Activated CD8-positive, alpha-beta T cell treated with anti-CD3 and anti-CD28 coated beads, Interleukin-2, amount 10 ng/mL, durations not matched to agents 7 days and 5 days (primary cell): ENCODE measurements around the gene FYCO1. TPM values are rescaled to one million over a fixed set of nuclear protein-coding genes. Genes with fewer than 3 reads are reported as not detected.
"Not testable (repeated sequence)": the region's sequence is repeated elsewhere in the genome, so short reads cannot be mapped to it uniquely, and the experiment has no call there.

ENCODE experiments used
- ATAC-seq: fragments of 150-1000 bp; cut with Tn5 transposase; one replicate; pipeline ENCODE4 v1.10.0; 2021; ENCODE audit warnings: moderate library complexity
- CTCF ChIA-PET: fragments of 350-600 bp; sonication (Branson Sonifier 250); formaldehyde crosslinking; loops from one replicate; lab custom pipeline; 2021; ENCODE audit warnings: antibody characterized with exemption; lab: Charles Lee
- POLR2A ChIA-PET: fragments of 350-600 bp; sonication (Branson Sonifier 250); formaldehyde crosslinking; loops from one replicate; lab custom pipeline; 2021; ENCODE audit warnings: antibody characterized with exemption; lab: Charles Lee
- DNase-seq: peaks from one replicate; pipeline ENCODE4 v3.0.0-alpha.2; 2020
- H3K27ac Mint-ChIP-seq: one replicate; pipeline ENCODE4 v1.8.0; 2021; ENCODE audit warnings: mild to moderate bottlenecking, mixed read lengths
- H3K27me3 Mint-ChIP-seq: one replicate; pipeline ENCODE4 v1.8.0; 2021; ENCODE audit warnings: low read depth, mixed read lengths
- H3K36me3 Mint-ChIP-seq: one replicate; pipeline ENCODE4 v1.8.0; 2021; ENCODE audit warnings: low read depth, mixed read lengths
- H3K4me1 Mint-ChIP-seq: one replicate; pipeline ENCODE4 v1.8.0; 2021; ENCODE audit warnings: low read depth, mixed read lengths
- H3K4me3 Mint-ChIP-seq: one replicate; pipeline ENCODE4 v1.8.0; 2021; ENCODE audit warnings: mild to moderate bottlenecking, mixed read lengths
- H3K9me3 Mint-ChIP-seq: one replicate; pipeline ENCODE4 v1.8.0; 2022; ENCODE audit warnings: mixed read lengths; ENCODE audit not compliant: insufficient read depth
- total RNA-seq, 2 experiments: library from RNA; stranded (reverse); gene quantifications; one replicate each; pipeline ENCODE4 v1.2.3, GENCODE V29; 2021

The FYCO1 gene
- total RNA-seq: 10 to 100 TPM; 16.6 to 19.5 TPM

DNA sequence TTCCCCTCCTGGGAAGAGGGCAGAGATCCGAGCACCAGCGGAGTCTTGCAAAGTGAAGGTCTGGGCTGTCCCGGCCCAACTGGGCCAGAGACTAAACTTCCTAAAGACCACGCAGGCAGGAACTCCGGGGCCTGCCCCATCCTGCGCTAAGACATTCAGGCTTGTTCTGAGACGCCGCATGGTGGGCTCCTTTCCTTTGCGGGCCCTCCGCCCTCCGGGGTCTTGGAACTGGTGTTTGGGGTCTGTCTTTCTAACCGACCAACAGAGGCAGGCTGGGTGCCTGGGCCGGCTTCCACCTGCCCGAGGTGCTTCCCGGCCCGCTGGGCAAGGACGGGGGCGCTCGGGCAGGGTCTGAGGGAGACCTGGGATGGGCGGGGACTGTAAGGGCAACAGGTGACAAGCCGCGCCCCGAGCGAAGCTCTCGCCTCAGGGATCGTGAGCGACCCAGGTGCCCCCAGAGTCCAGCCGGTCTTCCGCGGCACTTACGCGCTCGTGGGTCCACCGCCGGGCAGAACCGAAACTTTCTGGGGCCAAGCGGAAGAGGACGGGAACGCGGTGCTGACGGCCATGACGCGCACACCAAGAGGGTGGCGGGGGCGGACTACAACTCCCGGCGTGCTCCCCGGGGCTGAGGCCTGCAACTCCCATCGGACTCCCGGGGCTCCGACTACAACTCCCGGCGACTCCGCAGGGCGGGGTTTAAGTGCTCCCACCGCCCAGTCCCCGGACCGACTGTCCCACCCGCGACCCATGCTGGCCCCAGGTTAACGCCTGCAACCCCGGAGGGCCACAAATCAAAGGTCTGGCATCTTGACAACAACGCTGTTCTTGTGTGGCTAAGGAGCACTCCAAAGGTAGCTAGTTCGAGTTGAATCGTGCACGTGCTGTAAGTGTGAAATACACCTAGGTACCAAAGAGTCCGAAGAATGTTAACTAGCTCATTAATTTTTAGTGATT, at the start of gene FYCO1:
TSS of gene FYCO1 (minus strand) at position 589 of the 957 bp plus-strand sequence. CDS start 10,914 bp downstream, outside the sequence.
- DNase-seq (peak; percentile 94), ATAC-seq (peak; percentile 83)
- H3K27me3 Mint-ChIP-seq: peaks cover 4% of the 10 kb centered on the region
- H3K27ac Mint-ChIP-seq: peak within 1 kb of the TSS; percentile 92
- H3K4me3 Mint-ChIP-seq: peak within 1 kb of the TSS; percentile 87
- CTCF ChIA-PET: interaction anchor here (0.6 to 5.2 kb wide), 9 partner anchors 14 to 86 kb away, joined by 3 to 29 read pairs (median 18); no protein-coding TSS in a partner anchor
- peaks cover 29% of the 10 kb centered on the region for H3K36me3 Mint-ChIP-seq
- peaks cover 62% of the 10 kb centered on the region for H3K4me1 Mint-ChIP-seq
- H3K9me3 Mint-ChIP-seq: peaks cover 3% of the 10 kb centered on the region
- POLR2A ChIA-PET: interaction anchor here (0.6 to 3.7 kb wide), 11 partner anchors 11 to 305 kb away, joined by 3 to 31 read pairs (median 5); partner anchors contain the start of gene CXCR6

- ChIA-PET CTCF (no interaction called here), POLR2A (no interaction called here)
Measured at GRCh38 chr3:46038916-46039315, 43.3 kb upstream of the FYCO1 start.

GRCh38 chr3:46038071-46038470, 42.4 kb upstream of the FYCO1 start:
- H3K27ac Mint-ChIP-seq, ATAC-seq, H3K4me1 Mint-ChIP-seq, CTCF ChIA-PET, H3K4me3 Mint-ChIP-seq, POLR2A ChIA-PET, DNase-seq: not testable (repeated sequence)
- peaks cover 15% of the 10 kb centered on the region for H3K9me3 Mint-ChIP-seq
- peaks cover 15% of the 10 kb centered on the region for H3K36me3 Mint-ChIP-seq
- H3K27me3 Mint-ChIP-seq: peaks cover 21% of the 10 kb centered on the region

More at GRCh38 chr3:46038916-46039315, 43.3 kb upstream of the FYCO1 start:
- Mint-ChIP-seq H3K9me3 (peaks cover 11% of the 10 kb centered on the region), H3K36me3 (peaks cover 15% of the 10 kb centered on the region), H3K4me1 (no peaks in the 10 kb centered on the region), H3K27ac (no peak overlapping the region), H3K27me3 (peaks cover 17% of the 10 kb centered on the region), H3K4me3 (no peak overlapping the region)
- ATAC-seq: no peak
- DNase-seq: no peak

GRCh38 chr3:46036191-46036590, 40.6 kb upstream of the FYCO1 start:
- peaks cover 8% of the 10 kb centered on the region for H3K9me3 Mint-ChIP-seq

DNA sequence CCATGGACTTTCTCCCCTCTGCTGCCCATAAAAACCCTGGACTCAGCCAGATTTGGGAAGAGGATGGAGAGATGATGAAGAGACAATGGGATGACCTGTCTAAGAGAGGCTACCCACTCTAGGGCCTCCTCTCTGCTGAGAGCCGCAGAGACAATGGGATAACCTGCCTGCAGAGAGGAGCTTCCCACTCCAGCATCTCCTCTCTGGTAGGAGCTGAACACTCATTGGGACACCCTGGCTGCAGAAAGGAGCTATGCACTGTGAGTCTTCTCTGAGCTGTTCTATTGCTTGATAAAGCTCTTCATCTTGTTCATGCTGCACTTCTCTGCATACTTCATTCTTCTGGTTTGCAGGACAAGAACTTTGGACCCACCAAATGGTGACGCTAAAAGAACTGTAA, 36.1 kb upstream of the FYCO1 start:
- POLR2A ChIA-PET: no interaction called here
- CTCF ChIA-PET: no interaction called here

More at GRCh38 chr3:46036191-46036590, 40.6 kb upstream of the FYCO1 start:
- Mint-ChIP-seq H3K27me3 (peaks cover 13% of the 10 kb centered on the region), H3K36me3 (peaks cover 2% of the 10 kb centered on the region), H3K4me3 (no peak overlapping the region), H3K27ac (no peak overlapping the region), H3K4me1 (no peaks in the 10 kb centered on the region)
- no peak for ATAC-seq
- POLR2A ChIA-PET: no interaction called here
- CTCF ChIA-PET: no interaction called here
- DNase-seq: no peak

DNA sequence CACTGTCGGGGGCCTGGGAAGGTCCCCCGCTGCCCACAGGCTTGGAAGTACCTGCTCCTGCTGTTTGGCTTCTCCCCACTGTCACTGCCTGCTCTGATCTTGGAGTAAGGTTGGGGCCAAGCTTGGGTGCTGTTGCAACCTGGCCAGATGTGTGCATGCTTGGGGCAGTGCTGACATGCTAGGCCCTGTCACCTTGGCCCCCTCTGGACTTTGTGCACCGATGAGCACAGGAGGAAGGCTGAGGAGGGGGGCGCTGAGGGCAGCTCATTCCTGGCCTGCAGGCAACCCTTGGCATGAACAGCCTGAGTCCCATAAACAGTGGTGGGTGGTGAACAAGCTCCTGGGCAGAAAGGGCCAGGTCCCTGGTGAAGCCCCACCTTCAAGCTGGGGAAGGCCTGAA, 35.6 kb upstream of the FYCO1 start:
- DNase-seq (no peak), ATAC-seq (no peak)
- POLR2A ChIA-PET: no interaction called here
- Mint-ChIP-seq H3K4me1 (no peaks in the 10 kb centered on the region), H3K27me3 (peaks cover 8% of the 10 kb centered on the region), H3K27ac (no peak overlapping the region), H3K36me3 (peaks cover 10% of the 10 kb centered on the region), H3K4me3 (no peak overlapping the region), H3K9me3 (peaks cover 44% of the 10 kb centered on the region)
- CTCF ChIA-PET: no interaction called here

More for the DNA sequence above, 36.1 kb upstream of the FYCO1 start:
- Mint-ChIP-seq H3K36me3 (peaks cover 10% of the 10 kb centered on the region), H3K4me3 (no peak overlapping the region), H3K27me3 (peaks cover 8% of the 10 kb centered on the region), H3K27ac (no peak overlapping the region), H3K9me3 (peaks cover 43% of the 10 kb centered on the region), H3K4me1 (no peaks in the 10 kb centered on the region)
- no peak for DNase-seq
- ATAC-seq: no peak

DNA sequence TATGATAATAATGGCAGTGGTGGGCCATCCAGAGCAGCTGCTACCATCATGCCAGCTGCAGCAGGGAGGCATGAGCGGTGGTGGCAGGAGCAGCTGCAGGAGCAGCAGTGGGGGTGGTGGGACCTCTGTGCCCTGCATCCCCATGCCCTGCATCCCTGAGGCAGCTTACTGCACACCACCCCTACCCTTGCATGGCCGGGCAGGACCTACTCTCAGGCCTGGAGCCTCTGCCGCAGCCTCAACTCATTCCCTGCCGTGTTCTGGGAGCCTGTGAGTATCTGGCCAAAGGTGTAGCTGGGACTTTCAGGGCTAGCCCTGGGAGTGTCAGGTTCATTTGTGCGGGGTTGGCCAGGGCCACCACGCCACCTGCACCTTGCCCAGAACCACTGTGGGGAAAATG, 35.0 kb upstream of the FYCO1 start:
- Mint-ChIP-seq H3K9me3 (peaks cover 50% of the 10 kb centered on the region), H3K4me3 (no peak overlapping the region), H3K36me3 (peaks cover 10% of the 10 kb centered on the region), H3K4me1 (no peaks in the 10 kb centered on the region), H3K27me3 (peaks cover 6% of the 10 kb centered on the region), H3K27ac (no peak overlapping the region)
- no peak for ATAC-seq
- POLR2A ChIA-PET: no interaction called here
- CTCF ChIA-PET: interaction anchor here (0.6 kb wide), 1 partner anchor 53 kb away, joined by 3 read pairs; no protein-coding TSS in a partner anchor
- DNase-seq: no peak

DNA sequence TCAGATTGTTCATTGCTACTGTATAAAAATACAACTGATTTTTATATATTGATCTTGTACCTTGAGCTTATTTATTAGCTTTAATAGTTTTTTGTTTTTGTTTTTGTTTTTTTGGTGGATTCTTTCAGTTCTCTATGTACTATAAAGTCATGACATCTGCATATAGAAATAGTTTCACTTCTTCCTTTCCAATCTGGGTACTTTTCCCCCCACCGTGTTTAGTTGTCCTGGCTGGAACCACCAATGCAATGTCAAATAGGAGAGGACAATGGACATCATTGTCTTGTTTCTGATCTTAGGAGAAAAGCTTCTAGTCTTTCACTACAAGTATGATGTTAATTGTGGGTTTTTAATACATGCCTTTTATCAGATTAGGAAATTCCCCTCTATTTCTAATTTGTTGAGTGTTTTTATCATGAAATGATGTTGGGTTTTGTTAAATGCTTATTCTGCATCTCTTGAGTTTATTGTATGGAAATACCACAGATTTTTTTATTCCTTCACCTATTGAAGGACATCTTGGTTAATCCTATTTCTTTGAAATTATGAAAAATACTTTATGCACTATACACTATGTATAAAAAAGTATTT, 34.4 kb upstream of the FYCO1 start:
- ChIA-PET POLR2A (no interaction called here), CTCF (interaction anchor here (0.6 kb wide), 1 partner anchor 54 kb away, joined by 3 read pairs; no protein-coding TSS in a partner anchor)
- Mint-ChIP-seq H3K4me3 (no peak overlapping the region), H3K36me3 (peaks cover 10% of the 10 kb centered on the region), H3K9me3 (peaks cover 52% of the 10 kb centered on the region), H3K4me1 (no peaks in the 10 kb centered on the region), H3K27me3 (peaks cover 6% of the 10 kb centered on the region), H3K27ac (no peak overlapping the region)
- ATAC-seq (no peak), DNase-seq (no peak)

DNA sequence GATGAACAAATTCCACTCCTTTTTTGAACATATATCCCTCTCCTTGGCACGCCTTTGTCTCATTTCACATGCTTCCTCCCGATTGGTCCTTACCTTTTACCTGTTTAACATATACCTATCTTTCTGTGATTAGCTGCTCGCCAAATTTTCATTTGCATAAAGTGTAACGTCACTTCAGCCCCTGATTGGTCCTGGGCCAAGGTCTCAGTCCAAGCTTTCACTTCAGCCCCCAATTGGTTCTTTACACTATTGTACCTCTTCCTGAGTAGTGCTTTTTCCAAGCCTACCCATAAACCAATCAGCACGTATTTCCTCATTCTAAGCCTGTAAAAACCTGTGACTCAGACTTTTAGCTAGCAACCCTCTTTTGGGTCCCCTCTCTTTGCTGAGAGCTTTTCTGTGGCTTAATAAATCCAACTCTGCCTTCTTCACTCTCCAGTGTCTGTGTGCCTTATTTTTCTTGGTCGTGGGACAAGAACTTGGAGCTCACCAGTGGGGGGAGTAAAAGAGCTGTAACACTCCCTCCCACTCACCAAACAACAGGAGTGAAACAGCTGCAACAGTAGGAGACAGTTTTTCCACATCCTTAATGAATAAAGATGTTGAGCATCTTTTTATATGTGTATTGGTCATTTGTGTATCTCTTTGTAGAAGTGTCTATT, 32.2 kb upstream of the FYCO1 start:
- ChIA-PET CTCF (interaction anchor here (0.8 to 1.2 kb wide), 3 partner anchors 48 to 89 kb away, joined by 3 read pairs; no protein-coding TSS in a partner anchor), POLR2A (no interaction called here)
- peaks cover 5% of the 10 kb centered on the region for H3K27me3 Mint-ChIP-seq
- peaks cover 49% of the 10 kb centered on the region for H3K9me3 Mint-ChIP-seq
- no peak overlapping the region for H3K4me3 Mint-ChIP-seq
- H3K36me3 Mint-ChIP-seq: peaks cover 10% of the 10 kb centered on the region
- DNase-seq (no peak), ATAC-seq (no peak)
- no peaks in the 10 kb centered on the region for H3K4me1 Mint-ChIP-seq
- no peak overlapping the region for H3K27ac Mint-ChIP-seq

DNA sequence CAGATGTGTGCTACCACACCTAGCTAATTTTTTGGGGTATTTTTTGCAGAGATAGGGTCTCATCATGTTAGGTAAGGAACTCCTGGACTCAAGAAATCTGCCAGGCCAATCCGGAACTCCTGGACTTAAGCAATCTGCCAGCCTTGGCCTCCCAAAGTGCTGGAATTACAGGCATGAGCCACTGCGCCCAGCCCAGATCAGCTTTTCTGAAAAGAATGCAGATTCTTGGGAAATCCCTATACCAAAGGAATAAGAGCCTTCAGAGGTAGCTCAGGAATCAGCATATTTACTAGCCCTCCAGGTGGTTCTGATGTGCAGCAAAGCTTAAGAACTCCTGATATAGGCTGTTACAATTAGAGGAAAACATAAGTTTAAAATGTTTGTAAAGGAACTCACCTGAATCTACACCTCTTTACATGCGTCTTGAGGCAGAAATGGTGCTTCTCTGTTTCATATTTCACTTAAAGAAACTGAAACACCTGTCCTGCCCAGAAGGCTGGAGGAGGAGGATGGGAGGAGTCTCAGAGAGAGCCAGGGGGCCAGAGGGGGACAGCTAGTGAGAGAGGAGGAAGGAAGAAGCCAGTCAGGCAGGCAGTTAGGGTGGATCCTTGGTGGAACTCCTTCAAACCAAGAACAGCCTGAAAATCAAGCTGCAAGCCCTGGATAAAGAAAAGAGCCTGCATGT, 31.5 kb upstream of the FYCO1 start, which contains the start of gene XCR1:
TSS of gene XCR1 (minus strand) at position 463 of the 685 bp plus-strand sequence. CDS start 5,536 bp downstream, outside the sequence.
- Mint-ChIP-seq H3K36me3 (peaks cover 10% of the 10 kb centered on the region), H3K27me3 (peaks cover 7% of the 10 kb centered on the region), H3K9me3 (peaks cover 47% of the 10 kb centered on the region), H3K4me3 (no peak within 1 kb of the TSS), H3K27ac (no peak within 1 kb of the TSS), H3K4me1 (no peaks in the 10 kb centered on the region)
- POLR2A ChIA-PET: no interaction called here
- DNase-seq (no peak), ATAC-seq (no peak)
- CTCF ChIA-PET: interaction anchor here (1.0 to 2.5 kb wide), 4 partner anchors 47 to 88 kb away, joined by 3 to 8 read pairs (median 3); no protein-coding TSS in a partner anchor

- H3K36me3 Mint-ChIP-seq: peaks cover 10% of the 10 kb centered on the region
- ATAC-seq (no peak), DNase-seq (no peak)
- no peaks in the 10 kb centered on the region for H3K4me1 Mint-ChIP-seq
- H3K9me3 Mint-ChIP-seq: peaks cover 44% of the 10 kb centered on the region
- H3K4me3 Mint-ChIP-seq: no peak overlapping the region
- ChIA-PET POLR2A (no interaction called here), CTCF (interaction anchor here (0.5 to 2.5 kb wide), 3 partner anchors 13 to 439 kb away, joined by 3 to 8 read pairs (median 4); no protein-coding TSS in a partner anchor)
- no peak overlapping the region for H3K27ac Mint-ChIP-seq
- peaks cover 7% of the 10 kb centered on the region for H3K27me3 Mint-ChIP-seq
Measured at GRCh38 chr3:46025139-46025538, 29.5 kb upstream of the FYCO1 start.
